ENCODE results near the gene HLCS. TPM values are rescaled to one million over a fixed set of nuclear protein-coding genes. Genes with fewer than 3 reads are reported as not detected.

The HLCS gene
- total RNA-seq, 1 experiment from 2014 or later, result 20.9 TPM

DNA sequence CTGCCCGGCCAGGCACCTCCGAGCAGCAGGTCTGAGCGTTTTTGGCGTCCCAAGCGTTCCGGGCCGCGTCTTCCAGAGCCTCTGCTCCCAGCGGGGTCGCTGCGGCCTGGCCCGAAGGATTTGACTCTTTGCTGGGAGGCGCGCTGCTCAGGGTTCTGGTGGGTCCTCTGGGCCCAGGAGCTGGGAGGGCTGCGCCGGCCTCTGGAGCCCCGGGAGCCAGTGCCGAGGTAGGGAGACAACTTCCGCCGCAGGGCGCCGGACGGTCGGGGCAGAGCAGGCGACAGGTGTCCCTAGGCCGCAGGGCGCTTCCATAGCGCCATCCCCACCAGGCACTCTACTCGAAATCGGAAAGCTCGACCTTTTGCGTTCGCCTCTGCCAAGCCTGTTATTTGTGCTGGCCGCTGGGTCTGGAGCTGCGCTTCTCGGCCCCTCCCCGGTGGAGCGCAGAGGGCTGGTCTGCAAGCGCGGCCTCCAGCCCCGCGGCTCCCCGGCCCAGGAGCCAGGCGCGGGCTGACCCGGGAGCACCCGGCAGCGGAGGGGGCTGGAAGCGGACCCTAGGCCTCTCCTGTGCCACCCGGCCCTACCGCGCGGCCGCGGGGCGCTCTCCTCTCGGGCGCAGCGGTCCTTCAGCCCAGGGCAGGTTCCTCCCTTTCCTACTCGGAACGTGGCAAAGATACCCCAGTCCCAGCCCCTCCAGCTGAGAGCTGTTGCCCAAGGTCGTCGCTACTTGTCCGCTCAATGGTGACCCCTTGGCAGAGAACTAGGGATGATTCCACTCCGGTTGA lies 265.3 kb downstream of the HLCS start:
- Histone ChIP-seq H3K9me3 (replicated peaks) (peaks cover 14% of the 10 kb centered on the region), H3K4me1 (replicated peaks) (peaks cover 17% of the 10 kb centered on the region), H3K4me3 (no peak overlapping the region), H3K27me3 (replicated peaks) (peaks cover 50% of the 10 kb centered on the region), H3K36me3 (no peaks in the 10 kb centered on the region; the same call in 1 of the 2 replicates), H3K27ac (no peak overlapping the region)
- DNase-seq (ENCODE audit: low read depth in 1 of 2, low spot score in 2 of 2), result no peak

Other genes with a start within 250 kb of the HLCS start
- 1.7 TPM in 1 of 2 replicates, not detected in the other for gene RIPPLY3, start 40.0 kb upstream of the HLCS start, total RNA-seq (2014; rRNA removed; shearing (Covaris generic))
- 13.6 and 36.7 TPM in 2 replicates for gene PIGP, start 106.4 kb upstream of the HLCS start, total RNA-seq (2014; rRNA removed; shearing (Covaris generic))
- 184 and 259 TPM in 2 replicates for gene TTC3, start 106.6 kb upstream of the HLCS start, total RNA-seq (2014; rRNA removed; shearing (Covaris generic))

Data from SJSA1 (cell line).